ENCODE data around the gene PTPRE. TPM values are rescaled to one million over a fixed set of nuclear protein-coding genes. Genes with fewer than 3 reads are reported as not detected.
A peak's percentile ranks its signal among the peaks of the same experiment; 100 is the strongest.

The PTPRE gene
- total and polyA plus RNA-seq, 4 donors = 1.5 to 12.5 (median 3.7) TPM

- Histone ChIP-seq H3K9ac (ENCODE audit: low read depth in 1 of 2, low read length in 2 of 2) (no peak overlapping the region), H3K27ac (ENCODE audit: low read depth in 1 of 2, low read length in 2 of 2) (peak overlapping the region in 1 of 2 donors; percentile 15), H3K36me3 (ENCODE audit: control insufficient read depth in 4 of 4, insufficient read depth in 3 of 4, low read depth in 1 of 4, low read length in 3 of 4) (peaks cover 0 to 5% (median 2%) of the 10 kb centered on the region in 4 donors), H3K27me3 (ENCODE audit: control insufficient read depth in 4 of 4, insufficient read depth in 4 of 4, low read length in 3 of 4) (no peaks in the 10 kb centered on the region), H3K9me3 (ENCODE audit: control insufficient read depth in 4 of 4, low read length in 3 of 4) (peaks cover 0 to 4% (median 0%) of the 10 kb centered on the region in 4 donors), H3K4me1 (ENCODE audit: control insufficient read depth in 4 of 4, insufficient read depth in 4 of 4, low read length in 3 of 4) (peaks cover 8 to 18% (median 15%) of the 10 kb centered on the region in 4 donors), H3K4me3 (ENCODE audit: low read depth in 1 of 3, low read length in 3 of 3) (no peak overlapping the region)
- no peak for DNase-seq (ENCODE audit: low spot score)
- 55% methylated on average over 12 of the region's 12 CpGs for WGBS
- TF ChIP-seq RXRA (IDR thresholded peaks at IDR 0.05) (peak; percentile 80 to 89), HNF4G (IDR thresholded peaks at IDR 0.05) (peak; percentile 93), YY1 (IDR thresholded peaks at IDR 0.05) (peak; percentile 85), NR2F2 (IDR thresholded peaks at IDR 0.05) (no peak), FOXA2 (IDR thresholded peaks at IDR 0.05) (peak; percentile 63), EGR1 (IDR thresholded peaks at IDR 0.05; ENCODE audit: low read depth in 2 of 2) (no peak), HNF4A (conservative IDR thresholded peaks at IDR 0.05) (peak; percentile 99 to 100), MAX (IDR thresholded peaks at IDR 0.05) (peak; percentile 76), FOXA1 (IDR thresholded peaks at IDR 0.05) (peak; percentile 62), JUND (IDR thresholded peaks at IDR 0.05) (peak; percentile 45 to 49), CTCF (IDR thresholded peaks at IDR 0.05; ENCODE audit: low read depth, low read length, missing input control) (peak; percentile 50), REST (IDR thresholded peaks at IDR 0.05) (peak; percentile 41), SP1 (IDR thresholded peaks at IDR 0.05) (peak; percentile 89), RAD21 (IDR thresholded peaks at IDR 0.05) (peak; percentile 76 to 88), GABPA (IDR thresholded peaks at IDR 0.05 in 1 of 2, conservative IDR thresholded peaks at IDR 0.05 in 1 of 2) (no peak), TAF1 (conservative IDR thresholded peaks at IDR 0.05) (no peak)
- TF ChIP-seq, protein P1, sequence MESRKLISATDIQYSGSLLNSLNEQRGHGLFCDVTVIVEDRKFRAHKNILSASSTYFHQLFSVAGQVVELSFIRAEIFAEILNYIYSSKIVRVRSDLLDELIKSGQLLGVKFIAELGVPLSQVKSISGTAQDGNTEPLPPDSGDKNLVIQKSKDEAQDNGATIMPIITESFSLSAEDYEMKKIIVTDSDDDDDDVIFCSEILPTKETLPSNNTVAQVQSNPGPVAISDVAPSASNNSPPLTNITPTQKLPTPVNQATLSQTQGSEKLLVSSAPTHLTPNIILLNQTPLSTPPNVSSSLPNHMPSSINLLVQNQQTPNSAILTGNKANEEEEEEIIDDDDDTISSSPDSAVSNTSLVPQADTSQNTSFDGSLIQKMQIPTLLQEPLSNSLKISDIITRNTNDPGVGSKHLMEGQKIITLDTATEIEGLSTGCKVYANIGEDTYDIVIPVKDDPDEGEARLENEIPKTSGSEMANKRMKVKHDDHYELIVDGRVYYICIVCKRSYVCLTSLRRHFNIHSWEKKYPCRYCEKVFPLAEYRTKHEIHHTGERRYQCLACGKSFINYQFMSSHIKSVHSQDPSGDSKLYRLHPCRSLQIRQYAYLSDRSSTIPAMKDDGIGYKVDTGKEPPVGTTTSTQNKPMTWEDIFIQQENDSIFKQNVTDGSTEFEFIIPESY (IDR thresholded peaks at IDR 0.05) = peak; percentile 77
- TF ChIP-seq, protein P2, sequence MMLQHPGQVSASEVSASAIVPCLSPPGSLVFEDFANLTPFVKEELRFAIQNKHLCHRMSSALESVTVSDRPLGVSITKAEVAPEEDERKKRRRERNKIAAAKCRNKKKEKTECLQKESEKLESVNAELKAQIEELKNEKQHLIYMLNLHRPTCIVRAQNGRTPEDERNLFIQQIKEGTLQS (IDR thresholded peaks at IDR 0.05) = no peak
These were observed 33.9 kb upstream of the PTPRE start for GRCh38 chr10:127872871-127873600.

Measured in liver (tissue), 9 donors.